Activated naive CD8-positive, alpha-beta T cell treated with anti-CD3 and anti-CD28 coated beads, Interleukin-2, amount 10 ng/mL, durations not matched to agents 7 days and 5 days (primary cell): ENCODE measurements around the gene DMD. TPM values are rescaled to one million over a fixed set of nuclear protein-coding genes. Genes with fewer than 3 reads are reported as not detected.

Experiments used
- ATAC-seq: fragments of 150-1000 bp; cut with Tn5 transposase; one replicate; pipeline ENCODE4 v1.10.0; 2021; ENCODE audit warnings: low read depth, moderate library complexity
- POLR2A ChIA-PET: fragments of 350-600 bp; sonication (Branson Sonifier 250); formaldehyde crosslinking; loops from one replicate; lab custom pipeline; 2021; ENCODE audit warnings: antibody characterized with exemption; lab: Charles Lee
- DNase-seq: peaks from one replicate; pipeline ENCODE4 v3.0.0; 2021
- H3K27ac Mint-ChIP-seq: one replicate; pipeline ENCODE4 v1.8.0; 2022; ENCODE audit warnings: mild to moderate bottlenecking, mixed read lengths
- H3K27me3 Mint-ChIP-seq: one replicate; pipeline ENCODE4 v1.8.0; 2022; ENCODE audit warnings: mild to moderate bottlenecking, moderate library complexity, mixed read lengths
- H3K36me3 Mint-ChIP-seq: one replicate; pipeline ENCODE4 v1.8.0; 2021; ENCODE audit warnings: mild to moderate bottlenecking, mixed read lengths
- H3K4me1 Mint-ChIP-seq: one replicate; pipeline ENCODE4 v1.8.0; 2021; ENCODE audit warnings: mixed read lengths
- H3K4me3 Mint-ChIP-seq: one replicate; pipeline ENCODE4 v1.8.0; 2022; ENCODE audit warnings: mild to moderate bottlenecking, moderate library complexity, mixed read lengths
- H3K9me3 Mint-ChIP-seq: one replicate; pipeline ENCODE4 v1.8.0; 2021; ENCODE audit warnings: mixed read lengths
- total RNA-seq, 2 experiments: library from RNA; stranded (reverse); gene quantifications; one replicate each; pipeline ENCODE4 v1.2.3, GENCODE V29; 2021

Gene DMD
- total RNA-seq, 2 experiments from 2014 or later: 0.17 TPM; not detected in 1

GRCh38 chrX:32514986-32515385, 696.4 kb downstream of the DMD start:
- H3K4me3 Mint-ChIP-seq: no peak overlapping the region
- POLR2A ChIA-PET: no interaction called here
- ATAC-seq (no peak), DNase-seq (no peak)
- no peaks in the 10 kb centered on the region for H3K4me1 Mint-ChIP-seq
- no peaks in the 10 kb centered on the region for H3K36me3 Mint-ChIP-seq
- H3K27ac Mint-ChIP-seq: no peak overlapping the region
- no peaks in the 10 kb centered on the region for H3K27me3 Mint-ChIP-seq
- H3K9me3 Mint-ChIP-seq: no peaks in the 10 kb centered on the region

DNA sequence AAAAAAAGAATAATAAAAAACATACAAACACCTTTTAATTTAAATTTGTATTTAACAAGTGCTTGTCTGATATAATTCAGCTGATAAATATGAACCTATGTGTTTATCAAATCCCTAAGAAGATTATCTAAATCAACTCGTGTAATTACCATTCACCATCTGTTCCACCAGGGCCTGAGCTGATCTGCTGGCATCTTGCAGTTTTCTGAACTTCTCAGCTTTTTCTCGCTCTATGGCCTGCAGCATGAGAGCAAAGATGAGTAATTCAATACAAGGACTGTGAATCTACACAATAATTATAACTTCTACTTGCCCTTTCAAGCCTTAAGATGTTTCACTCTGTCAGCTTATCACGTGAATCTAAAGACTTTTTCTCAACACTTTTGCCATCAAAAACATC, 709.7 kb downstream of the DMD start:
- Mint-ChIP-seq H3K4me1 (no peaks in the 10 kb centered on the region), H3K27me3 (no peaks in the 10 kb centered on the region), H3K9me3 (no peaks in the 10 kb centered on the region), H3K27ac (no peak overlapping the region), H3K36me3 (no peaks in the 10 kb centered on the region), H3K4me3 (no peak overlapping the region)
- DNase-seq (no peak), ATAC-seq (no peak)
- POLR2A ChIA-PET: no interaction called here

GRCh38 chrX:32496671-32497070, 714.7 kb downstream of the DMD start:
- ATAC-seq: no peak
- POLR2A ChIA-PET: no interaction called here
- H3K9me3 Mint-ChIP-seq: no peaks in the 10 kb centered on the region
- no peak overlapping the region for H3K27ac Mint-ChIP-seq
- no peaks in the 10 kb centered on the region for H3K27me3 Mint-ChIP-seq
- no peak overlapping the region for H3K4me3 Mint-ChIP-seq
- DNase-seq: no peak
- no peaks in the 10 kb centered on the region for H3K36me3 Mint-ChIP-seq
- H3K4me1 Mint-ChIP-seq: no peaks in the 10 kb centered on the region

GRCh38 chrX:32495855-32496254, 715.5 kb downstream of the DMD start:
- H3K36me3 Mint-ChIP-seq: no peaks in the 10 kb centered on the region
- H3K27me3 Mint-ChIP-seq: no peaks in the 10 kb centered on the region
- no peaks in the 10 kb centered on the region for H3K9me3 Mint-ChIP-seq
- no peak overlapping the region for H3K4me3 Mint-ChIP-seq
- H3K27ac Mint-ChIP-seq: no peak overlapping the region
- POLR2A ChIA-PET: no interaction called here
- ATAC-seq: no peak
- no peaks in the 10 kb centered on the region for H3K4me1 Mint-ChIP-seq
- no peak for DNase-seq

- POLR2A ChIA-PET: no interaction called here
- no peak overlapping the region for H3K4me3 Mint-ChIP-seq
- no peaks in the 10 kb centered on the region for H3K9me3 Mint-ChIP-seq
- DNase-seq (no peak), ATAC-seq (no peak)
- H3K27me3 Mint-ChIP-seq: no peaks in the 10 kb centered on the region
- H3K4me1 Mint-ChIP-seq: no peaks in the 10 kb centered on the region
- H3K27ac Mint-ChIP-seq: no peak overlapping the region
- H3K36me3 Mint-ChIP-seq: no peaks in the 10 kb centered on the region
These were observed 722.2 kb downstream of the DMD start for GRCh38 chrX:32489125-32489524.

GRCh38 chrX:32483534-32484136, 727.7 kb downstream of the DMD start:
- Mint-ChIP-seq H3K27ac (no peak overlapping the region), H3K4me1 (no peaks in the 10 kb centered on the region), H3K27me3 (no peaks in the 10 kb centered on the region), H3K9me3 (no peaks in the 10 kb centered on the region), H3K36me3 (no peaks in the 10 kb centered on the region), H3K4me3 (no peak overlapping the region)
- ATAC-seq (no peak), DNase-seq (no peak)
- POLR2A ChIA-PET: no interaction called here

- Mint-ChIP-seq H3K9me3 (no peaks in the 10 kb centered on the region), H3K4me3 (no peak overlapping the region), H3K4me1 (no peaks in the 10 kb centered on the region), H3K36me3 (no peaks in the 10 kb centered on the region), H3K27ac (no peak overlapping the region), H3K27me3 (no peaks in the 10 kb centered on the region)
- POLR2A ChIA-PET: no interaction called here
- ATAC-seq: no peak
- no peak for DNase-seq
These were observed 731.3 kb downstream of the DMD start for GRCh38 chrX:32480019-32480418.

GRCh38 chrX:32472364-32472763, 739.0 kb downstream of the DMD start:
- ATAC-seq (no peak), DNase-seq (no peak)
- Mint-ChIP-seq H3K9me3 (no peaks in the 10 kb centered on the region), H3K4me1 (no peaks in the 10 kb centered on the region), H3K36me3 (no peaks in the 10 kb centered on the region), H3K27me3 (no peaks in the 10 kb centered on the region), H3K27ac (no peak overlapping the region), H3K4me3 (no peak overlapping the region)
- POLR2A ChIA-PET: no interaction called here

- Mint-ChIP-seq H3K27me3 (no peaks in the 10 kb centered on the region), H3K36me3 (peaks cover 4% of the 10 kb centered on the region), H3K9me3 (peaks cover 5% of the 10 kb centered on the region), H3K27ac (no peak overlapping the region), H3K4me3 (no peak overlapping the region), H3K4me1 (peaks cover 4% of the 10 kb centered on the region)
- ATAC-seq (no peak), DNase-seq (no peak)
- POLR2A ChIA-PET: no interaction called here
These were observed 755.6 kb downstream of the DMD start for GRCh38 chrX:32455704-32456103.

DNA sequence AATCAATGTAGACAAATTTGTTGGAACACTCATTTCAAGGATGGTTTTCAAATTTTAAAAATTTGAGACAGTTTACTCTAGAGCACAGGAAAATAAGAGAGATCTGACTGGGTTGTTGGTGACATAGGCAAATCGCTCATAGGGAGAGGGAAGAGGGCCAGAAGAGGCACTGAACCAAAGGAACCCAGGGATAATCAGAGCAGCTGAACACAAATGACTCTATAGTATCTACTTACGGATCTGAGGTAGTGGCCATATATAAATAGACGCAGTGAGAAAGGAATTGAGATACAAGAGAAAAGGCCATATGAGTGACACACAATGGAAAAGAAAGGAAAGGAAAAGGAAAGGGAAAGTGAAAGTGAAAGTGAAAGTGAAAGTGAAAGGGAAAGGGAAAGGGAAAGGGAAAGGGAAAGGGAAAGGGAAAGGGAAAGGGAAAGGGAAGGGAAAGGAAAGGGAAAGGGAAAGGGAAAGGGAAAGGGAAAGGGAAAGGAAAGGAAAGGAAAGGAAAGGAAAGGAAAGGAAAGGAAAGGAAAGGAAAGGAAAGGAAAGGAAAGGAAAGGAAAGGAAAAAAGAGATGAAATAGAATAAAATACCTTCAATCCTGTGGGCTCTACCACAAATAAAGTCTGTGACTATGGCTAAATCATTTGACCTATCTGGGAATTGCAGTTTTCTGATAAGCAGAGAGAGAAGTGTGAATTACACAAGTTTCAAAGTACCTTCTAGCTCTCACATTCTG, 759.2 kb downstream of the DMD start:
- ATAC-seq (no peak), DNase-seq (no peak)
- Mint-ChIP-seq H3K27me3 (no peaks in the 10 kb centered on the region), H3K9me3 (peaks cover 5% of the 10 kb centered on the region), H3K27ac (peak overlapping the region; percentile 81), H3K36me3 (peaks cover 4% of the 10 kb centered on the region), H3K4me3 (peak overlapping the region; percentile 20), H3K4me1 (peaks cover 8% of the 10 kb centered on the region)
- POLR2A ChIA-PET: no interaction called here

GRCh38 chrX:32448945-32449344, 762.4 kb downstream of the DMD start:
- Mint-ChIP-seq H3K27me3 (no peaks in the 10 kb centered on the region), H3K9me3 (peaks cover 9% of the 10 kb centered on the region), H3K36me3 (peaks cover 6% of the 10 kb centered on the region), H3K4me3 (peak overlapping the region; percentile 53), H3K4me1 (peaks cover 10% of the 10 kb centered on the region), H3K27ac (peak overlapping the region; percentile 77)
- POLR2A ChIA-PET: no interaction called here
- no peak for DNase-seq
- no peak for ATAC-seq

- ATAC-seq: peak; percentile 95
- DNase-seq: no peak
These were observed 763.0 kb downstream of the DMD start for GRCh38 chrX:32448320-32448719.

GRCh38 chrX:32447640-32448039, 763.7 kb downstream of the DMD start:
- DNase-seq (no peak), ATAC-seq (no peak)
- H3K9me3 Mint-ChIP-seq: peaks cover 9% of the 10 kb centered on the region
- H3K27ac Mint-ChIP-seq: no peak overlapping the region
- H3K27me3 Mint-ChIP-seq: no peaks in the 10 kb centered on the region
- H3K4me1 Mint-ChIP-seq: peaks cover 10% of the 10 kb centered on the region
- POLR2A ChIA-PET: no interaction called here
- H3K4me3 Mint-ChIP-seq: no peak overlapping the region
- H3K36me3 Mint-ChIP-seq: peaks cover 6% of the 10 kb centered on the region

More at GRCh38 chrX:32448320-32448719, 763.0 kb downstream of the DMD start:
- peaks cover 6% of the 10 kb centered on the region for H3K36me3 Mint-ChIP-seq
- H3K9me3 Mint-ChIP-seq: peaks cover 9% of the 10 kb centered on the region
- H3K4me1 Mint-ChIP-seq: peaks cover 10% of the 10 kb centered on the region
- H3K27ac Mint-ChIP-seq: peak overlapping the region; percentile 60
- H3K27me3 Mint-ChIP-seq: no peaks in the 10 kb centered on the region
- H3K4me3 Mint-ChIP-seq: no peak overlapping the region
- POLR2A ChIA-PET: no interaction called here

DNA sequence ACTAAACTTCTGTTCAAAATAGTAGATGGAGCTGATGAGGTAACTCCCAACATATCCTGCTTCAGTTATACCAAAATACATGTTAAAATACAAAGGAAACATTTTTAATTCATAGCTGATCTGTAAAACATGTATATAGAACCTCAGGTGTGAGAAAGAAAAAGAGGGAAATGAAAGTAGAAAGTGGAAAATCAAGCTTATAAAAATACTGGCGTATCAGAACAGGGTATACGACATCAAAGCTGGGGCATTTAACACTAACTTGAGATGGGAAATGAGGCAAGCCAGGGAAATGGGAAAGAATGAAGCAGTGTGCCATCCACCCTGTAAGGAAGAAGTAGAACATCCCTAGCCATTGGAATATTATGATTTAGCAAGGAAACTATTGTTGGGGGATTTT, 767.5 kb downstream of the DMD start:
- H3K27ac Mint-ChIP-seq: no peak overlapping the region
- ATAC-seq (no peak), DNase-seq (no peak)
- H3K4me3 Mint-ChIP-seq: no peak overlapping the region
- H3K9me3 Mint-ChIP-seq: peaks cover 4% of the 10 kb centered on the region
- POLR2A ChIA-PET: no interaction called here
- H3K27me3 Mint-ChIP-seq: no peaks in the 10 kb centered on the region
- H3K36me3 Mint-ChIP-seq: peaks cover 2% of the 10 kb centered on the region
- peaks cover 2% of the 10 kb centered on the region for H3K4me1 Mint-ChIP-seq
